Measurements from ENCODE around the gene CKS1B.

CKS1B gene

DNA sequence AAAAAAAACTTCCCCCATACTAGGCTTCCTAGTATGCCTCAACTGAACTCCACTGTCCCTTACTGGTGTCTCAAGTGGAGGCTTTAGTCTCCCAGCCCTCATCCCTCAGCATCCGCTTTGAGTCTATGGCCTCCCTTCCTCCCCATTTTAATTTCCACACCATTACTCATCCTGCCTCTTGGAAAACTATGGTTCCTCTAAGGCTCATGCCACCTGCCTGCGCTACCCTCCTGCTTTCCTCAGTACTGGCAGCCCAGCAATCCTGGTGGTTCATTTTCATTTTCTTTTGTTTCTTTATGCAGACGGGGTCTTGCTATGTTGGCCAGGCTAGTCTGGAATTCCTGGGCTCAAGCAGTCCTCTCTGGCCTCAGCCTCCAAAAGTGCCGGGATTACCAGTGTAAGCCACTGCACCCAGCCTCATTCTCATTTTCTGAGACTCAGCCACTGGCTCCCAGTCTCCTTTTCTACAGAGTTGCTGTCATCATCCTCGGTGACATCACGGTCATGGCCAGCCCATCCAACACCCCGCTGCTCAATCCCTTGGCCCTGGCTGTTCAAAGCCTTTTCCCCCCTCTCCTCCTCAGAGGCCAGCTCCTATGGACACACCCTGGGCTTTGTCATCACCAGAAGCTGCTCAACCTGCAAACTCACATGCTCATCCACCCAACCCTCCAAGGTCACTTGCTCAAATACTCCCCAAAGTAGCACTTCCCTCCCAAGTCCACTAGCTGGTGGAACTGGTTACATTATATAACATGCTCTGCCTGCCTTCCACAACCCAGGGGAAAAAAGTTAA is 35.7 kb upstream of the CKS1B start:
- Histone ChIP-seq H3K4me3 (ENCODE audit: low read length) (no peak overlapping the region), H3K27ac (ENCODE audit: low read depth, low read length) (no peak overlapping the region), H3K9me3 (ENCODE audit: insufficient read depth, low read depth, low read length) (no peaks in the 10 kb centered on the region), H3K9ac (ENCODE audit: low read depth, low read length) (no peak overlapping the region), H3K4me1 (ENCODE audit: insufficient read depth, low read length) (peaks cover 8% of the 10 kb centered on the region; the same call in 1 of the 2 replicates), H3K36me3 (ENCODE audit: insufficient read depth, low read length) (no peaks in the 10 kb centered on the region), H3K27me3 (ENCODE audit: insufficient read depth, low read length) (no peaks in the 10 kb centered on the region)
- 96% methylated on average over 7 of the region's 7 CpGs for WGBS

- H3K27me3 ChIP-seq (ENCODE audit: insufficient read depth, low read length), result no peaks in the 10 kb centered on the region
- H3K9me3 ChIP-seq (ENCODE audit: insufficient read depth, low read depth, low read length), result no peaks in the 10 kb centered on the region
- H3K4me1 ChIP-seq (ENCODE audit: insufficient read depth, low read length), result peaks cover 8% of the 10 kb centered on the region; the same call in 1 of the 2 replicates
- no peak overlapping the region for H3K9ac ChIP-seq (ENCODE audit: low read depth, low read length)
- H3K27ac ChIP-seq (ENCODE audit: low read depth, low read length), result no peak overlapping the region
- H3K36me3 ChIP-seq (ENCODE audit: insufficient read depth, low read length), result no peaks in the 10 kb centered on the region
- H3K4me3 ChIP-seq (ENCODE audit: low read length), result no peak overlapping the region
- 25% methylated on average over 1 of the region's 1 CpG for WGBS
Measured at GRCh38 chr1:154940213-154940560, 34.3 kb upstream of the CKS1B start.

DNA sequence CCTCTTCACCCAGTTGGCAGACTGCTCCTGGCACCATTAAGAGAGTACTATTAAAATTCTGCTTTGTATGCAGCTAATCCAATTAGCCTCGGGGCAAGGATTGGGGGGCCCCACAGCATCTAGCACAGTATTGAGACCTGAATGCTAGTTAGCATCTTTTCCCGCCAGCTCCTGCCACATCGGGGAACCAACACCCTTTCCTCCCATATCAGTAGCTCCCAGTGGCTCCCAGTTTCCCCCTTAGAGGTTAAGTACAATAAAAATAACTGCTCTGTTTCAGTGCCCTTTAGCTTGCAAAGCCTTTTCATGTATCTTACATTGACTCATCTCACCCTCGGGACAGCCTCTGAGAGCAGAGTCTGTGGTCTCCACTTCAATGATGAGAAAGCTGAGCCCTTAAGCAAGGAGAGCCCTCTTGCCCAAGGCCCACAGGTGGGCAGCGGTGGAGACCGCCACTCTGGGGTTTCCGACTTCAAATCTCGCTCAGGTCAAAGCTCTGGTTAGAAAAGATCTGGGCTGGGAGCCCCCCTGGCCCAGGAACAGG is 33.8 kb upstream of the CKS1B start:
- H3K9ac ChIP-seq (ENCODE audit: low read depth, low read length), result no peak overlapping the region
- H3K27ac ChIP-seq (ENCODE audit: low read depth, low read length), result no peak overlapping the region

DNA sequence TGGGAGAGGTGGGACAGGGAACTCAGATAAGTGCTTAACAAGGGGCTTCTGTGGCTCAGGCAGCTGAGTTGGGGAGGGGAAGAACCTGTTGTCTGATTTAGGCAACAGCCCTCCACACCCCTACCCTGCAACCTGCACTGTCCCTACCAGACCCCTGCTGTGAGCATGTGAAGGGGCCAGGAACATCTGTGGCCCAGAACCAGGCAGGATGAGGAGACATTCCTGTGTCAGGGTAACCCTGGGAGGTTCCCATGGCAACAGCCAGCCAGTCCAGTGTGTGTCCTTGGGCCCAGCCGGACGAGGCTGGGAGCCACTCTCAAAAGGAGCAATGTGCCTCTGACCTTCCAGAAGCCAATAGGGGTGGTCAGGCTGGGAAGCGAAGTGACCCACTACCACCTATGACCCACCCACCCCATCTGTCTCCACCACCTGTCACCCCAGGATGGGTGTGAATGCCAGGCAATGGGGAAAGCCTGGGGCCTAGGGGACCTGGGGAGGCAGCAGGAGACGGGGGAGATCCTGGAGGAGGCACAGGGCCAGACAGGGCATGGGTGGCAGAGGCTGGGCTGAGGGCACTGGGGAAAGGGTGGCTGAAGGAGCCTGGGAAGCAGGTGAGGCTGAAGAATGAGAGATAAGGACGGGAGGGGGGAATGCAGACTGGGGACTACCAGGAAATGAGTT is 33.0 kb upstream of the CKS1B start:
- Histone ChIP-seq H3K27ac (ENCODE audit: low read depth, low read length) (no peak overlapping the region), H3K27me3 (ENCODE audit: insufficient read depth, low read length) (no peaks in the 10 kb centered on the region), H3K36me3 (ENCODE audit: insufficient read depth, low read length) (0 out of 2 replicates have a peak, but pooled peaks cover 2% of the 10 kb centered on the region), H3K4me1 (ENCODE audit: insufficient read depth, low read length) (peaks cover 8% of the 10 kb centered on the region; the same call in 1 of the 2 replicates), H3K9ac (ENCODE audit: low read depth, low read length) (no peak overlapping the region), H3K4me3 (ENCODE audit: low read length) (no peak overlapping the region), H3K9me3 (ENCODE audit: insufficient read depth, low read depth, low read length) (no peaks in the 10 kb centered on the region)
- WGBS, result 80% methylated on average over 5 of the region's 5 CpGs

More for the DNA sequence above, 33.8 kb upstream of the CKS1B start:
- Histone ChIP-seq H3K4me3 (ENCODE audit: low read length) (no peak overlapping the region), H3K27me3 (ENCODE audit: insufficient read depth, low read length) (no peaks in the 10 kb centered on the region), H3K4me1 (ENCODE audit: insufficient read depth, low read length) (peaks cover 8% of the 10 kb centered on the region; the same call in 1 of the 2 replicates), H3K36me3 (ENCODE audit: insufficient read depth, low read length) (no peaks in the 10 kb centered on the region), H3K9me3 (ENCODE audit: insufficient read depth, low read depth, low read length) (no peaks in the 10 kb centered on the region)
- WGBS, result 86% methylated on average over 8 of the region's 8 CpGs

DNA sequence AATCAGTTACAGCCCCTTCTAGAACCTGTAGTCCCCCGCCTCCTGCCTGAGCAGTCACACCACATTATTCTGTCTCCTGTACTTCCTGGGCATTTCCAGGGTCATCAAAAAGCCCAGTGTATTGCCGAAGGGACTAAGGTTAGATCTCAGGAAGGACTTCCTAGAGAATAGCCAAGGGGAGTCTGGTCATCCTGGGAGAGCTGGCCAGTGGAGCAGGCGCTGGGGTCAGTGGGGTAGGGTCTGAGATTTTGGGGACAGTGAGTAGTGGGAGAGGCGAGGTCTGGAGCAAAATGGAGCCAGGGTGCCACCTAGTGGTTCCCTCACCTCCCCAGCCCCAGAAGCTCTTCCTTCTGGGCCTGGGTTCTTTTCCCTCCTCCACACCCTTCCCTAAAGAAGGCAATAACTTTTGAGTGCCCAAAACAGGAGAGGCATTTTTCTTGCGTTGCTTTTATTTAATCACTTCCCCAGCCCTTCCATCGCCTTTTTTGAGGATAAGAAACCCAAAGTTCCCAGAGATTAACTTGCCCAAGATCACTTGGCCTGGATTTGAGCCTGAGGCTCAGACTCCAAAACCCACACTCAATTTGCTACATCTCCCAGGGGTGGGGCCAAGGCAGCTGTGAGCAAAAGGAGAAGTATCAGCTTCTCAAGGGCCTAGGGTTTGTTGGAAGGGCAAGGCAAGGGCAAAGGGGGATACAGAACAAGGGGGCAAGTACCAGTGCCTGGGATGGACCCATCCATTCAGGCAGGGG is 30.7 kb upstream of the CKS1B start:
- Histone ChIP-seq H3K9ac (ENCODE audit: low read depth, low read length) (no peak overlapping the region), H3K36me3 (ENCODE audit: insufficient read depth, low read length) (0 out of 2 replicates have a peak, but pooled peaks cover 2% of the 10 kb centered on the region), H3K9me3 (ENCODE audit: insufficient read depth, low read depth, low read length) (no peaks in the 10 kb centered on the region), H3K4me3 (ENCODE audit: low read length) (no peak overlapping the region), H3K27me3 (ENCODE audit: insufficient read depth, low read length) (no peaks in the 10 kb centered on the region), H3K4me1 (ENCODE audit: insufficient read depth, low read length) (peaks cover 8% of the 10 kb centered on the region; the same call in 1 of the 2 replicates), H3K27ac (ENCODE audit: low read depth, low read length) (no peak overlapping the region)
- 43% methylated on average over 6 of the region's 6 CpGs for WGBS

DNA sequence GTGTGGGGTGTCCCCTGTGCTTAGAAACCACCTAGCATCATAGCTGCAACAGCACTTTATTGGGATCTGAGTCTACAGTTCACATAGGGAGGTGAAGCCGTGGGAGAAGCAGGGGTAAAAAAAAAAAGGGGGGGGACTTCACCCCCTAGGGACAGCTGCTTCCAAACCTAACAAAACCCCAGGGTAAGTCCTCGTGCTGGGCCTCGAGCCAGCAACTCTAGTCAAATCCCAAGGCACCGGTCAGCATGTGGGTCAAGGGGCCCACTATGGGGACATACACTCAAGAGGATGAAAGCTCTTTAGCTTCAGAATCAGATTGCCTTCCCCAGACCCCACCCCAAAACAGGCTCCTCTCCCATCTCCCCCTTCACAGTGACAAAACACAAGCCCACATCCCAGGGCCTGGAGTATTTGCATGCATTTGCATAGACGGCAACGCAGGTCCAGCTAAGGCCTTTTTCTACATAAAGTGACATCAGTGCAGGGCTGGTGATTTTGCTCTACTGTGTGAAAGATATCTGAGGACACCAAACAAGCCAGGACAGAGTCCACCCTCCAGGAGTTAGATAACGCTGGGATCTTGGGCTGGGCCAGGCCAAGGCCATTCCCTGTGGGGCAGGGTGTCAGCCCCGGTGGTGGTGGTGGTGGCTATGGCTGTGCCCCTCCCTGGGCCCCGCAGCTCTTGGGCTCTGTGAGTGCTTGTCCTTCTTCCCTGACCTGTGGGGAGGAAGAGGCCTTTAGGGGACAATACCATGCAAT is 29.9 kb upstream of the CKS1B start:
- Histone ChIP-seq H3K9ac (ENCODE audit: low read depth, low read length) (no peak overlapping the region), H3K36me3 (ENCODE audit: insufficient read depth, low read length) (0 out of 2 replicates have a peak, but pooled peaks cover 2% of the 10 kb centered on the region), H3K4me3 (ENCODE audit: low read length) (no peak overlapping the region), H3K27ac (ENCODE audit: low read depth, low read length) (no peak overlapping the region), H3K9me3 (ENCODE audit: insufficient read depth, low read depth, low read length) (no peaks in the 10 kb centered on the region), H3K27me3 (ENCODE audit: insufficient read depth, low read length) (no peaks in the 10 kb centered on the region), H3K4me1 (ENCODE audit: insufficient read depth, low read length) (peaks cover 8% of the 10 kb centered on the region; the same call in 1 of the 2 replicates)
- 81% methylated on average over 9 of the region's 9 CpGs for WGBS

GRCh38 chr1:154945160-154945961 is 29.1 kb upstream of the CKS1B start:
- H3K4me3 ChIP-seq (ENCODE audit: low read length), result no peak overlapping the region
- H3K27ac ChIP-seq (ENCODE audit: low read depth, low read length), result no peak overlapping the region
- H3K4me1 ChIP-seq (ENCODE audit: insufficient read depth, low read length), result peaks cover 4% of the 10 kb centered on the region; the same call in 1 of the 2 replicates

GRCh38 chr1:154945962-154946850 is 28.3 kb upstream of the CKS1B start:
- 91% methylated on average over 17 of the region's 17 CpGs for WGBS
- no peak overlapping the region for H3K4me3 ChIP-seq (ENCODE audit: low read length)
- H3K36me3 ChIP-seq (ENCODE audit: insufficient read depth, low read length), result peaks cover 7% of the 10 kb centered on the region
- no peak overlapping the region for H3K9ac ChIP-seq (ENCODE audit: low read depth, low read length)
- H3K27ac ChIP-seq (ENCODE audit: low read depth, low read length), result no peak overlapping the region
- no peaks in the 10 kb centered on the region for H3K4me1 ChIP-seq (ENCODE audit: insufficient read depth, low read length)
- H3K27me3 ChIP-seq (ENCODE audit: insufficient read depth, low read length), result no peaks in the 10 kb centered on the region
- H3K9me3 ChIP-seq (ENCODE audit: insufficient read depth, low read depth, low read length), result no peaks in the 10 kb centered on the region

More at GRCh38 chr1:154945160-154945961, 29.1 kb upstream of the CKS1B start:
- Histone ChIP-seq H3K36me3 (ENCODE audit: insufficient read depth, low read length) (0 out of 2 replicates have a peak, but pooled peaks cover 2% of the 10 kb centered on the region), H3K9ac (ENCODE audit: low read depth, low read length) (no peak overlapping the region), H3K9me3 (ENCODE audit: insufficient read depth, low read depth, low read length) (no peaks in the 10 kb centered on the region), H3K27me3 (ENCODE audit: insufficient read depth, low read length) (no peaks in the 10 kb centered on the region)
- WGBS, result 85% methylated on average over 15 of the region's 15 CpGs

DNA sequence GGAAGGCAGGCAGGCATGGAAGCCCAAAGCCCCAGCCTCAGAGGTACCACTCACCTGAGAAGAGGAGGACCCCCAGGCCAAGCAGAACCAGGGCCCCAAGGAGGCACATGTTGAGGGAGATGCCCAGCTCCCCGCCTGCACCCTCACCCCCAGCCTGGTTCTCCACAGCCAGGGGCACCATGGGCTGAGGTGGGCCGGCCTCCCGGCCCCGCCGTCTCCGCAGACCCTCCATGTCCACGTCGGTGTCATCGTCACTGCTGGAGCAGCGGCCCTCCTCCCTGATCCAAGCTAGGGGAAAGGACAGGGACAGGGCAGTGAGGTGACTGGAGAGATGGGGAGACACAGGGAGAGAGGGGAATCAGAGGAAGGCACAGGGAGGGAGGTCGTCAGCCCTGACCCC is 26.4 kb upstream of the CKS1B start:
- Histone ChIP-seq H3K4me3 (ENCODE audit: low read length) (no peak overlapping the region), H3K4me1 (ENCODE audit: insufficient read depth, low read length) (no peaks in the 10 kb centered on the region), H3K27me3 (ENCODE audit: insufficient read depth, low read length) (no peaks in the 10 kb centered on the region), H3K9ac (ENCODE audit: low read depth, low read length) (no peak overlapping the region), H3K27ac (ENCODE audit: low read depth, low read length) (no peak overlapping the region), H3K36me3 (ENCODE audit: insufficient read depth, low read length) (peaks cover 9% of the 10 kb centered on the region), H3K9me3 (ENCODE audit: insufficient read depth, low read depth, low read length) (no peaks in the 10 kb centered on the region)
- 90% methylated on average over 11 of the region's 11 CpGs for WGBS
